ENCODE measurements around the gene EHBP1.

The EHBP1 gene

DNA sequence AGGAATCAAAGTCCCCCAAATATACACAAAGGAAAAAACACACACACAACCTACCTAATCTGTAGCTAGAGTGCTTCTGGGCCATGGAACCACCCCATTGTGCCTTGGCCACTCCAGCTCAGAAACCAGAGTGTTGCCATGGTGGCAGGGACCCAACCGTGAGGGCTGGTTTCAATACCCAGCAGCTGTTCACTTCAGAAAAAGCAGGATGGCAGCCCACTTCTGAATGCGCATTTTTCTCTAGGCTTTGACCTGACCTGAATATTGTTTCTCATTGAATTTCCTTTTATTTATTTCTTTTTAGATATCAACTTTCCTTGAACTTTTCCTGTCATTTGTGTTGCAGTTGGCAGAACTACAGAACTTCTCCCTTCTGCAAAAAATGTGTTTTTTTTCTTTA, 43.0 kb upstream of the EHBP1 start:
- FAIRE-seq (no peak), DNase-seq (ENCODE audit: insufficient read length, low spot score) (no peak)
- TF ChIP-seq, protein P1, sequence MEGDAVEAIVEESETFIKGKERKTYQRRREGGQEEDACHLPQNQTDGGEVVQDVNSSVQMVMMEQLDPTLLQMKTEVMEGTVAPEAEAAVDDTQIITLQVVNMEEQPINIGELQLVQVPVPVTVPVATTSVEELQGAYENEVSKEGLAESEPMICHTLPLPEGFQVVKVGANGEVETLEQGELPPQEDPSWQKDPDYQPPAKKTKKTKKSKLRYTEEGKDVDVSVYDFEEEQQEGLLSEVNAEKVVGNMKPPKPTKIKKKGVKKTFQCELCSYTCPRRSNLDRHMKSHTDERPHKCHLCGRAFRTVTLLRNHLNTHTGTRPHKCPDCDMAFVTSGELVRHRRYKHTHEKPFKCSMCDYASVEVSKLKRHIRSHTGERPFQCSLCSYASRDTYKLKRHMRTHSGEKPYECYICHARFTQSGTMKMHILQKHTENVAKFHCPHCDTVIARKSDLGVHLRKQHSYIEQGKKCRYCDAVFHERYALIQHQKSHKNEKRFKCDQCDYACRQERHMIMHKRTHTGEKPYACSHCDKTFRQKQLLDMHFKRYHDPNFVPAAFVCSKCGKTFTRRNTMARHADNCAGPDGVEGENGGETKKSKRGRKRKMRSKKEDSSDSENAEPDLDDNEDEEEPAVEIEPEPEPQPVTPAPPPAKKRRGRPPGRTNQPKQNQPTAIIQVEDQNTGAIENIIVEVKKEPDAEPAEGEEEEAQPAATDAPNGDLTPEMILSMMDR (IDR thresholded peaks at IDR 0.05; ENCODE audit: insufficient read depth, missing control alignments): no peak

- TF ChIP-seq, protein P1 (IDR thresholded peaks at IDR 0.05; ENCODE audit: insufficient read depth, missing control alignments): no peak
- DNase-seq (ENCODE audit: insufficient read length, low spot score): no peak
- no peak for FAIRE-seq
Measured at GRCh38 chr2:62663411-62663810, 42.1 kb upstream of the EHBP1 start.

DNA sequence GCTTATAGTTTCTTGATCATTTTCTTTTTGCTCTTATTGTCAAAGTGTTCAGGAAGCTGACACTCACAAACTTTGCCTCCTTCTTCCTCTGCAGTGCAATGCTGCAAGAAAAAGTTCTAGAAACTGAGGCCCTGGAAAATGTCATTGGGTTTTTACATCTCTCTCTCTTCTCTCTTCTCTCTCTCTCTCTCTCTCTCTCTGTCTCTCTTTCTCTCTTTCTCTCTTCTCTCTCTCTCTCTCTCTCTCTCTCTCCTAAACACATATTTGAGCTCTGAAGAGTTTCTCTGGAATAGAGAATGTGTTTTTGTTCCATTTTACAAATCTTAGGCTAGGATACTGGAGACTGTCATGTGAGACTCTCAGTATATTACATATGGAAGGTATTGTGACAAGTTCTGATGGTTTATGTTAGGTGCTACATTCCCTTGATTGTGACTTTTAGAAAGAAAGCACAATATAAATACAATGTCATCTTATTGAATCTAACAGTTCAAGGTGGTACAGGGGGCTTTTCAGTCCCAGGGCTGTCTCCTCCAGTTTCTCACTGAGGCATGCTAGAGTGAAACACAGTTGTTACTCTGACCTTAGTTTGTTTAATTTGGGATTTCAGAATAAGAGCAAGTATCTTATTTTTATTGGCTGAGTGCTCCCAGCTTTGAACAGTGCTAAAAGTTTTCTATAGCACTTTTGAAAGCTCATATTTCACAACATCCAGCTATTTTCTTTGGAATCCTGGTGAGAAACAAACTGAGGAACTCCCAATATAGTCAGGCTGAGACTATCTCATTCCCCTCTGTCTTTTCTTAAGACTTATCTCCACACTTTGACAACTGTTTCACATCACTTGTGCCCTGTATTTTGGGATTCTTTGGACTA, 41.4 kb upstream of the EHBP1 start:
- FAIRE-seq: no peak
- DNase-seq (ENCODE audit: insufficient read length, low spot score): no peak
- TF ChIP-seq, protein P1 (IDR thresholded peaks at IDR 0.05; ENCODE audit: insufficient read depth, missing control alignments): no peak

DNA sequence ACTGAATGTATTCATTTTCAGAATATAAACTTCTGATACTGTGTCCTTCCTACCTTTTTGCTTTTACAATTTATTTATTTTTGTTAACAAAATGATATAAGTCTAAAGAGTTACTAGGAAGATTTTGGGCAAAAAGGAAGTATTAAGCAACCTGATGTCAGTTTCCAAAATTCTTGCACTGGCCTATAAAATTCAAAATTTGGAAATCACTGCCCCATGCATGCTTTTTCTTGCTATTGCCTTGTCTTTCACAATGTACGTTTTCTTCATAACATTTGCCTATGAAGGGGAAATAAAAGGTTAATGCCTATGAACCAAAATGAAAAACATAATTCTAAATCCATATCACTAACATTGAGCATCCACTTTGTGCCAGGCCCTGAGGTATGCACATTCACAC, 40.1 kb upstream of the EHBP1 start:
- TF ChIP-seq, protein P1 (IDR thresholded peaks at IDR 0.05; ENCODE audit: insufficient read depth, missing control alignments): no peak
- FAIRE-seq: no peak

DNA sequence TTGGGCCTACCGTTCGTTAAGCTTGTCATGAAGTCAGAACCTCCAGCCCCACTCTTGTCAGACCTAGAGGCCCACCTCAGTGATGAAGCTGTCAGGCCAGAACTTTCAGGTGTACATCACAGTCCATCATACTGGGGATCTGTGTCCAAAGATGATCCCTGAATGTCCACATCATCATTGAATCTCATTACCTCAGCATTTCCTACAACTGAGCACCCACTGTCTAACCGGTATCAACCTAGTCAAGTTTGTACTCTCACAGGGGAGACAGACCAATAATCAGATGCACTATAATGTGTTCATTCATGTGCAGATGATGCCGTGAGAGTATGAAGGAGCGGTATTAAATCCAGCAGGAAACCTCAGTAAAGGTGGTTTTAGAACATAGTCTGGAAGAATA, 36.3 kb upstream of the EHBP1 start:
- DNase-seq (ENCODE audit: insufficient read length, low spot score): no peak
- no peak for FAIRE-seq
- TF ChIP-seq, protein P1 (IDR thresholded peaks at IDR 0.05; ENCODE audit: insufficient read depth, missing control alignments): no peak

More for the DNA sequence above, 40.1 kb upstream of the EHBP1 start:
- no peak for DNase-seq (ENCODE audit: insufficient read length, low spot score)

GRCh38 chr2:62672601-62673000, 32.9 kb upstream of the EHBP1 start:
- TF ChIP-seq, protein P1 (IDR thresholded peaks at IDR 0.05; ENCODE audit: insufficient read depth, missing control alignments): no peak
- no peak for FAIRE-seq
- DNase-seq (ENCODE audit: insufficient read length, low spot score): no peak

DNA sequence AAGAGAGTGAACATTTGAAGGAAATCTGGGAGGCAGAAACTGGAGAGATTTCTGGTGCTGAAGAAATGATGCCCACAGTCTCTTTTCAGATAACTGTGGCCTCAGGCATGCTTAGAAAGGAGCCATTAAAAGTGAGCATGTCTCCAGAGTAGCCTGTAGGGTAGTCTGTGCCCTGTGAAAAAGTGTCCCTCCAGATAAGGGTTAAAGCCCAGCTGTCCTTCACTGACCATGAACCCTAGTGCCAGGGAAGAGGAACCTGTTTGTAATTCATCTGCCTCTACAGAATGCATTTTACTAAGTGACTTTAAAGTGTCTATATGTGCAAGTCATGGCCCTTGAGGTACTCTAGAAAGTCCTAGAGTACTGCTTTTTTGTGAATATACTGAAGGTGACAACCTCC, 30.5 kb upstream of the EHBP1 start:
- FAIRE-seq (no peak), DNase-seq (ENCODE audit: insufficient read length, low spot score) (no peak)
- TF ChIP-seq, protein P1 (IDR thresholded peaks at IDR 0.05; ENCODE audit: insufficient read depth, missing control alignments): no peak
